GM21576 (cell line): Measurements from ENCODE around the gene DPH6.
"Not testable (repeated sequence)": the region's sequence is repeated elsewhere in the genome, so short reads cannot be mapped to it uniquely, and the experiment has no call there.

ENCODE experiments used
- ATAC-seq: cut with Tn5 transposase; IDR thresholded peaks from one replicate; pipeline ENCODE4 v1.9.1; 2021; ENCODE audit warnings: mild to moderate bottlenecking, moderate library complexity; ENCODE audit not compliant: unreplicated experiment

The DPH6 gene

GRCh38 chr15:35441279-35441678 lies 104.7 kb downstream of the DPH6 start:
- ATAC-seq: not testable (repeated sequence)

- no peak for ATAC-seq
These were observed 105.7 kb downstream of the DPH6 start for GRCh38 chr15:35440265-35440664.

GRCh38 chr15:35439291-35439690 lies 106.7 kb downstream of the DPH6 start:
- ATAC-seq: no peak

GRCh38 chr15:35437157-35437556 lies 108.8 kb downstream of the DPH6 start:
- ATAC-seq: no peak

GRCh38 chr15:35436422-35436821 lies 109.5 kb downstream of the DPH6 start:
- ATAC-seq: no peak

GRCh38 chr15:35431281-35431680 lies 114.7 kb downstream of the DPH6 start:
- no peak for ATAC-seq

- no peak for ATAC-seq
These were observed 115.7 kb downstream of the DPH6 start for GRCh38 chr15:35430301-35430700.

GRCh38 chr15:35427496-35427895 lies 118.5 kb downstream of the DPH6 start:
- ATAC-seq: no peak

- ATAC-seq: no peak
These were observed 118.9 kb downstream of the DPH6 start for GRCh38 chr15:35427091-35427490.

- ATAC-seq: no peak
These were observed 135.2 kb downstream of the DPH6 start for GRCh38 chr15:35410775-35411174.

GRCh38 chr15:35399901-35400300 lies 146.1 kb downstream of the DPH6 start:
- no peak for ATAC-seq

- ATAC-seq: no peak
These were observed 148.9 kb downstream of the DPH6 start for GRCh38 chr15:35397027-35397426.

GRCh38 chr15:35394416-35394815 lies 151.5 kb downstream of the DPH6 start:
- ATAC-seq: no peak

- ATAC-seq: no peak
These were observed 152.6 kb downstream of the DPH6 start for GRCh38 chr15:35393398-35393797.

GRCh38 chr15:35391408-35391984 lies 154.5 kb downstream of the DPH6 start:
- not testable (repeated sequence) for ATAC-seq

GRCh38 chr15:35383506-35383905 lies 162.5 kb downstream of the DPH6 start:
- ATAC-seq: no peak

GRCh38 chr15:35381328-35381727 lies 164.6 kb downstream of the DPH6 start:
- ATAC-seq: no peak

GRCh38 chr15:35379972-35380371 lies 166.0 kb downstream of the DPH6 start:
- ATAC-seq: no peak

- ATAC-seq: not testable (repeated sequence)
These were observed 167.5 kb downstream of the DPH6 start for GRCh38 chr15:35378454-35378853.

GRCh38 chr15:35376707-35377106 lies 169.3 kb downstream of the DPH6 start:
- no peak for ATAC-seq

- ATAC-seq: no peak
These were observed 171.3 kb downstream of the DPH6 start for GRCh38 chr15:35374661-35375060.

GRCh38 chr15:35362195-35362829 lies 183.7 kb downstream of the DPH6 start:
- ATAC-seq: no peak

- no peak for ATAC-seq
These were observed 187.1 kb downstream of the DPH6 start for GRCh38 chr15:35358824-35359223.
